Neuronal stem cell (in vitro differentiated cells): ENCODE data around the gene TWF1.

Source experiments
- DNase-seq: peaks from one replicate; pipeline ENCODE4 v3.0.0-alpha.2; 2013; ENCODE audit warnings: low spot score
- H2AFZ ChIP-seq: one replicate; pipeline ENCODE4 v1.6.1; 2013; ENCODE audit warnings: mild to moderate bottlenecking, low read length, inconsistent platforms
- H2AK5ac ChIP-seq: 2 replicates; pipeline ENCODE4 v1.6.1; 2013; ENCODE audit warnings: low read depth, mild to moderate bottlenecking, inconsistent platforms, low read length, moderate library complexity, mixed read lengths
- H2BK120ac ChIP-seq: 2 replicates; pipeline ENCODE4 v1.6.1; 2013; ENCODE audit warnings: low read depth, mild to moderate bottlenecking, inconsistent platforms, low read length, moderate library complexity, mixed read lengths
- H2BK12ac ChIP-seq: one replicate; pipeline ENCODE4 v1.6.1; 2013; ENCODE audit warnings: low read length, inconsistent platforms
- H2BK15ac ChIP-seq: 2 replicates; pipeline ENCODE4 v1.6.1; 2013; ENCODE audit warnings: mild to moderate bottlenecking, low read length, inconsistent platforms, mixed read lengths
- H2BK5ac ChIP-seq: one replicate; pipeline ENCODE4 v1.6.1; 2013; ENCODE audit warnings: inconsistent platforms, mild to moderate bottlenecking, low read length, moderate library complexity
- H3K14ac ChIP-seq: one replicate; pipeline ENCODE4 v1.6.1; 2013; ENCODE audit warnings: low read length, inconsistent platforms
- H3K18ac ChIP-seq: 2 replicates; pipeline ENCODE4 v1.6.1; 2013; ENCODE audit warnings: low read length, inconsistent platforms
- H3K23ac ChIP-seq: 2 replicates; pipeline ENCODE4 v1.6.1; 2013; ENCODE audit warnings: low read depth, mild to moderate bottlenecking, mixed read lengths, low read length, inconsistent platforms; ENCODE audit not compliant: poor library complexity
- H3K27ac ChIP-seq: replicated peaks from 3 replicates; pipeline ENCODE4 v1.5.1; 2013; ENCODE audit warnings: low read length, inconsistent platforms
- H3K27me3 ChIP-seq, 3 experiments: 2 replicates each; pipeline ENCODE4 v1.6.1; 2013; ENCODE audit warnings: low read length in 3 of 3, mild to moderate bottlenecking in 2 of 3, inconsistent platforms in 1 of 3, low read depth in 1 of 3, mixed read lengths in 1 of 3, moderate library complexity in 1 of 3; ENCODE audit not compliant: control insufficient read depth in 3 of 3, insufficient read depth in 3 of 3
- H3K36me3 ChIP-seq, 2 donors: replicated peaks in 1 of 2; 2 replicates each; pipeline ENCODE4 v1.6.1; 2013; ENCODE audit warnings: low read length in 2 of 2; ENCODE audit not compliant: control insufficient read depth in 2 of 2, insufficient read depth in 2 of 2
- H3K4ac ChIP-seq: 2 replicates; pipeline ENCODE4 v1.6.1; 2013; ENCODE audit warnings: inconsistent platforms, mild to moderate bottlenecking, low read length, moderate library complexity
- H3K4me1 ChIP-seq, 2 donors: 1 replicate in 1 of 2; 2 replicates in 1 of 2; pipeline ENCODE4 v1.6.1; 2013; ENCODE audit warnings: low read length in 2 of 2, low read depth in 1 of 2; ENCODE audit not compliant: control insufficient read depth in 2 of 2, insufficient read depth in 1 of 2
- H3K4me2 ChIP-seq: one replicate; pipeline ENCODE4 v1.6.1; 2013; ENCODE audit warnings: mild to moderate bottlenecking, low read length, inconsistent platforms; ENCODE audit not compliant: insufficient read depth, poor library complexity, severe bottlenecking
- H3K4me3 ChIP-seq, 2 donors: 2 replicates each; pipeline ENCODE4 v1.5.1; 2013; ENCODE audit warnings: low read length in 2 of 2, mild to moderate bottlenecking in 2 of 2, inconsistent platforms in 1 of 2, moderate library complexity in 1 of 2
- H3K79me1 ChIP-seq: one replicate; pipeline ENCODE4 v1.6.1; 2013; ENCODE audit warnings: low read depth, mild to moderate bottlenecking, inconsistent platforms, low read length, moderate library complexity
- H3K9ac ChIP-seq: one replicate; pipeline ENCODE4 v1.6.1; 2013; ENCODE audit warnings: mild to moderate bottlenecking, low read depth, low read length, inconsistent platforms; ENCODE audit not compliant: poor library complexity
- H3K9me3 ChIP-seq, 2 donors: replicated peaks in 1 of 2; 2 replicates each; pipeline versions ENCODE3 to v1.6.1; 2013; ENCODE audit warnings: low read length in 2 of 2, mild to moderate bottlenecking in 2 of 2, inconsistent platforms in 1 of 2, low read depth in 1 of 2, mixed read lengths in 1 of 2, moderate library complexity in 1 of 2; ENCODE audit not compliant: control insufficient read depth in 2 of 2, insufficient read depth in 1 of 2
- H4K8ac ChIP-seq: one replicate; pipeline ENCODE4 v1.6.1; 2013; ENCODE audit warnings: low read depth, mild to moderate bottlenecking, inconsistent platforms, low read length, moderate library complexity
- H4K91ac ChIP-seq: one replicate; pipeline ENCODE4 v1.6.1; 2013; ENCODE audit warnings: low read length, low read depth, mild to moderate bottlenecking, inconsistent platforms; ENCODE audit not compliant: poor library complexity
- WGBS, 2 donors: extraction: QIAGEN DNeasy Blood & Tissue Kit; methylation state at CpG; one replicate each; pipeline ENCODE4 v1.1.7; 2013; ENCODE audit warnings: missing lambda C conversion rate in 2 of 2, mixed read lengths in 1 of 2; ENCODE audit not compliant: insufficient read length in 2 of 2, insufficient replicate concordance in 1 of 2; ENCODE audit errors: extremely low coverage in 2 of 2; 5-methylcytosine and 5-hydroxymethylcytosine counted together

TWF1 gene

DNA sequence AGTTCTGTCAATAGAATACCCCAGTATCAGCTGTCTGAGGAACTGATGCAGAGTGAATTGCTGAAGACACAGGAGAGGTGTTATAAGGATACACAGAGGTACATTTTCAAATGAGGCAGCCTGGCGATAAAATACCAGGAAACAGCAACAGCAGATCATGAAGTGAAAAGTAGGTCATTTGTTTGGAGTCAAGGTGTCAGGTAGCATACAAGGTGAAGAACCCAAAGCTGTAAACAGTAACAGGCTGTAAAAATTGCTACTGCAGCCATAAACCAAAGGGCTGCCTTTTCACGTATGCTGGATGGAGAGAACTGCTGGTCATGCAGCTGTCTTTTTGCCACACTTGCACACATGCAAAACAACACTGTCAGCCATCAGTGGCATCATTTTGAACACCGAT is 9.3 kb upstream of the TWF1 start:
- WGBS, 2 donors = no CpG with 5 or more reads among the region's 3 CpGs
- H3K36me3 ChIP-seq = no peaks in the 10 kb centered on the region
- no peak overlapping the region for H2BK15ac ChIP-seq

DNA sequence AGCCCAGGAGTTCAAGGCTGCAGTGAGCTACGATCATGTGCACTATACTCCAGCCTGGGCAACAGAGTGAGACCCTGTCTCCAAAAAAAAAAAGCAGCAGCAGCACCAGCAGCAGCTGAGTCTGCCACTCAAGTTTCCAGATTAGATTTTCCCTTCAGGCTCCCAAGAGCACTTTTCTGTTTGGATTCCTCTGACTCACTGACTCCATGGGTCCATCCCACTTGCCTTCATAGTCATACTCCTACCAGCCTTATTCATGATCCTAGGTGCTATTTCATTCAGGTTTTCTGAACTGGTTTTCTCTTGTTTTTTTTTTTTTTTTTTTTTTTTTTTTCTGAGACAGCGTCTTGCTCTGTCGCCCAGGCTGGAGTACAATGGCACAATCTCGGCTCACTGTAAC is 6.8 kb upstream of the TWF1 start:
- no peaks in the 10 kb centered on the region for H3K36me3 ChIP-seq
- no peak overlapping the region for H3K23ac ChIP-seq
- no peak overlapping the region for H3K4me2 ChIP-seq
- no peak overlapping the region for H2BK12ac ChIP-seq
- H2BK5ac ChIP-seq = no peak overlapping the region
- H3K79me1 ChIP-seq = no peaks in the 10 kb centered on the region
- H4K91ac ChIP-seq = no peak overlapping the region
- H3K4me3 ChIP-seq = no peak overlapping the region
- H3K4ac ChIP-seq = no peak overlapping the region
- WGBS, 2 donors = no CpG with 5 or more reads among the region's 4 CpGs
- H3K27me3 ChIP-seq = peaks cover 0 to 5% (median 0%) of the 10 kb centered on the region in 3 experiments
- no peak overlapping the region for H3K14ac ChIP-seq
- H3K27ac ChIP-seq = no peak overlapping the region
- no peak overlapping the region for H4K8ac ChIP-seq
- H2BK120ac ChIP-seq = no peak overlapping the region
- no peak overlapping the region for H3K9ac ChIP-seq
- H3K9me3 ChIP-seq = no peaks in the 10 kb centered on the region
- no peak overlapping the region for H2AK5ac ChIP-seq
- no peak overlapping the region for H3K18ac ChIP-seq
- no peaks in the 10 kb centered on the region for H3K4me1 ChIP-seq
- no peak overlapping the region for H2BK15ac ChIP-seq
- no peak overlapping the region for H2AFZ ChIP-seq
- no peak for DNase-seq

More for the DNA sequence above, 9.3 kb upstream of the TWF1 start:
- Histone ChIP-seq H2AK5ac (no peak overlapping the region), H3K27ac (no peak overlapping the region), H2BK5ac (no peak overlapping the region), H3K4me3 (no peak overlapping the region), H3K4me2 (no peak overlapping the region), H3K18ac (no peak overlapping the region), H2AFZ (no peak overlapping the region), H3K4me1 (no peaks in the 10 kb centered on the region), H2BK12ac (no peak overlapping the region), H2BK120ac (no peak overlapping the region), H3K79me1 (no peaks in the 10 kb centered on the region), H3K9me3 (no peaks in the 10 kb centered on the region), H4K8ac (no peak overlapping the region), H3K27me3 (peaks cover 0 to 5% (median 0%) of the 10 kb centered on the region in 3 experiments), H4K91ac (no peak overlapping the region), H3K9ac (no peak overlapping the region), H3K4ac (no peak overlapping the region), H3K14ac (no peak overlapping the region), H3K23ac (no peak overlapping the region)
- DNase-seq = no peak

DNA sequence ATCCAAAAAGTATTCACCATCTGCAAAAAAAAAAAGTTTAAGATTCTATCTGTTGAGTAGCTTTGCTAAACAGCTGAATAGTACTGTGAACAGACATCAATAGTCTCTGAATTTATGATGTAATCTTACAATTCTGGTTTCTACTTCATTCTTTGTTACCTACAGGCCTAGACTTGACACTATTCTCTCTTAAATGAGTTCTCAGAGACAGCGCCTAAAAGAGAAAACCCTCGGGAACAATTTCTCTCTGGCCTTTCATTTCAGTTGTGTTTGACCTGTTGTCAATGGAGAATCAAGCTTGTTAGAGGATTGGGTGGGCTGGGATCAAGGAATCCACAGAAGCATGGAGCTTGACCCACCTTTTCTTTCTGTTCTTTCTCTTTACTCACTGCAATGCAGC is 5.9 kb upstream of the TWF1 start:
- Histone ChIP-seq H3K14ac (no peak overlapping the region), H3K23ac (no peak overlapping the region), H3K9me3 (no peaks in the 10 kb centered on the region), H3K4me1 (no peaks in the 10 kb centered on the region), H3K27ac (no peak overlapping the region), H3K4me2 (no peak overlapping the region), H3K9ac (no peak overlapping the region), H4K91ac (no peak overlapping the region), H2BK15ac (no peak overlapping the region), H2AFZ (no peak overlapping the region), H3K18ac (no peak overlapping the region), H3K36me3 (no peaks in the 10 kb centered on the region), H2BK12ac (no peak overlapping the region), H2BK5ac (no peak overlapping the region), H3K27me3 (peaks cover 0 to 5% (median 0%) of the 10 kb centered on the region in 3 experiments), H3K4me3 (no peak overlapping the region), H4K8ac (no peak overlapping the region), H2AK5ac (no peak overlapping the region), H3K4ac (no peak overlapping the region), H2BK120ac (no peak overlapping the region), H3K79me1 (no peaks in the 10 kb centered on the region)
- DNase-seq = no peak
- no CpG with 5 or more reads among the region's 2 CpGs for WGBS, 2 donors

DNA sequence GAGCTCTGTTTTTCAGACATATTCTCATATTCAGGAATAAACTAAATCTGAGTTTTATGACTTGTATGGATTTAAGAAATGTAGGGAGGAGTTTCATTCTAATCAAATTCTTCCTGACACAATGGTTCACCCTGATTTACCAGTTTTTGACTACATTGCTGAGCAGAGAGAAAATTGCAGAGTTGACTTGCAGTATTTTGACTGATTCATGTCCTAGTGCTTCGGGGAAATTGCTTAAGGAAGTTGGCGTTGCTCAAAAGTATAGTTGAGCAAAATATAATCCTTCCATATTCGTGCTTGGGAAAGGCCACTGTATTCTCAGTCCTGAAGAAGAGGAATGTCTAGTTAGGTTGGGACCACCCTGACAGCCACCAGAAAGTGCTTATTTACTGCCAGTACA is 1.3 kb upstream of the TWF1 start:
- Histone ChIP-seq H3K9me3 (no peaks in the 10 kb centered on the region), H3K9ac (no peak overlapping the region), H2BK5ac (no peak overlapping the region), H3K4me2 (no peak overlapping the region), H2AK5ac (no peak overlapping the region), H4K91ac (no peak overlapping the region), H3K18ac (no peak overlapping the region), H4K8ac (no peak overlapping the region), H3K4me1 (no peaks in the 10 kb centered on the region), H3K23ac (no peak overlapping the region), H2BK12ac (no peak overlapping the region), H2AFZ (peak overlapping the region; percentile 99), H3K4ac (no peak overlapping the region), H3K14ac (no peak overlapping the region), H3K36me3 (peaks cover 0 to 18% of the 10 kb centered on the region in 2 donors), H2BK120ac (no peak overlapping the region), H3K4me3 (peak overlapping the region in 1 of 2 donors; percentile 98), H2BK15ac (no peak overlapping the region), H3K27ac (no peak overlapping the region), H3K79me1 (peaks cover 4% of the 10 kb centered on the region), H3K27me3 (no peaks in the 10 kb centered on the region)
- WGBS, 2 donors = no CpG with 5 or more reads among the region's 3 CpGs
- no peak for DNase-seq
